SU-DHL-6 (cell line): Measurements from ENCODE around the gene LILRA5.
"Not testable (repeated sequence)": the region's sequence is repeated elsewhere in the genome, so short reads cannot be mapped to it uniquely, and the experiment has no call there.

Experiments
- EZH2phosphoT487 ChIP-seq: fragments of 200-600 bp; sonication (generic), shearing (Covaris generic); conservative IDR thresholded peaks from 2 replicates; pipeline ENCODE4 v1.6.1; 2018; ENCODE audit warnings: mild to moderate bottlenecking, antibody characterized with exemption, low read length, moderate library complexity, mixed read lengths
- TF ChIP-seq, protein P1 (sequence below): fragments of 200-600 bp; sonication (generic); IDR thresholded peaks from one replicate; pipeline ENCODE4 v1.5.1; 2017; ENCODE audit warnings: antibody characterized with exemption, mild to moderate bottlenecking, low read length, moderate library complexity; ENCODE audit not compliant: insufficient read depth, poor library complexity, severe bottlenecking

DNA sequence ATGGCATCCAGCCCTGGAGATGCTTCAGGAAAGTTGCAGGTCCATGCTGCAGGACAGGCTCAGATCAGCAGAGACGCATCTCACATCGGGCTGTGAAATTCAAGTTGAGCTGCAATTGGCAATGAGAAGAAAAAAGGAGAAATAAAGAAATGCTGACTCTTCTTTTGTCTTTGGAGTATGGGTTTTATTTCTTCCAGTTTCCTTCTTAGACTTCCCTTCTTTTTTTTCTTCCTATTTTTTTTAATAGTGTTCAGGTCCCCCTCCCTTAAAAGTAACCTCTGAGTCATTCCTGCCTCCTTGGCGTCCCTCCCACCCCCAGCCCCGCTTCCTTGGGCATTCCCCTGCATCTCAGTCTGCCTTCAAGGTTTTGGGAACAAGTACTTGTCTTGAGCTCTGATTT, 41.4 kb downstream of the LILRA5 start:
- TF ChIP-seq, protein P1, sequence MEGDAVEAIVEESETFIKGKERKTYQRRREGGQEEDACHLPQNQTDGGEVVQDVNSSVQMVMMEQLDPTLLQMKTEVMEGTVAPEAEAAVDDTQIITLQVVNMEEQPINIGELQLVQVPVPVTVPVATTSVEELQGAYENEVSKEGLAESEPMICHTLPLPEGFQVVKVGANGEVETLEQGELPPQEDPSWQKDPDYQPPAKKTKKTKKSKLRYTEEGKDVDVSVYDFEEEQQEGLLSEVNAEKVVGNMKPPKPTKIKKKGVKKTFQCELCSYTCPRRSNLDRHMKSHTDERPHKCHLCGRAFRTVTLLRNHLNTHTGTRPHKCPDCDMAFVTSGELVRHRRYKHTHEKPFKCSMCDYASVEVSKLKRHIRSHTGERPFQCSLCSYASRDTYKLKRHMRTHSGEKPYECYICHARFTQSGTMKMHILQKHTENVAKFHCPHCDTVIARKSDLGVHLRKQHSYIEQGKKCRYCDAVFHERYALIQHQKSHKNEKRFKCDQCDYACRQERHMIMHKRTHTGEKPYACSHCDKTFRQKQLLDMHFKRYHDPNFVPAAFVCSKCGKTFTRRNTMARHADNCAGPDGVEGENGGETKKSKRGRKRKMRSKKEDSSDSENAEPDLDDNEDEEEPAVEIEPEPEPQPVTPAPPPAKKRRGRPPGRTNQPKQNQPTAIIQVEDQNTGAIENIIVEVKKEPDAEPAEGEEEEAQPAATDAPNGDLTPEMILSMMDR: not testable (repeated sequence)
- not testable (repeated sequence) for TF ChIP-seq EZH2phosphoT487
